ENCODE results near the gene NOL6.
"Not testable (repeated sequence)": the region's sequence is repeated elsewhere in the genome, so short reads cannot be mapped to it uniquely, and the experiment has no call there.

DNA sequence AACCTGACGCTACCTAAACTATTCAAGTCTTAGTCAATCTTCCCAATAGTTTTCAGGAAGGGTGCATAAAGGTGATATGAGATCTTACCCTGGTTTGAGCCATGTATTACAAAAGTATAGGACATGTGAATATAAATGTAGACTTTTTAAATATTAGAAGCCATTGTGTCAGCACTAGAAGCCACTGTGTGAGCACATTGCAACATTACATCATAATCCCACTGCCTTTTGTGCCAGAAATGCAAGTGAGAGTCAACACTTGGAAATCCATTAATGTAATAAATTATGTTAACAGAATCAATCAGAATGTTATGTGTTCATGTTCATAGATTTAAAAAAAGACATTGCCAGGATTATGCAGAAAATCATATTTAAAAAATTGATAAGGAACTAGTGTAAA is 42.7 kb upstream of the NOL6 start:
- TF ChIP-seq BACH2 (CRISPR knock-in tag; IDR thresholded peaks at IDR 0.05; ENCODE audit: borderline replicate concordance); ZFP3 (CRISPR knock-in tag; IDR thresholded peaks at IDR 0.05); PATZ1 (CRISPR knock-in tag; IDR thresholded peaks at IDR 0.05; ENCODE audit: borderline replicate concordance); RARB (CRISPR knock-in tag; IDR thresholded peaks at IDR 0.05); ARNTL (CRISPR knock-in tag; IDR thresholded peaks at IDR 0.05; ENCODE audit: borderline replicate concordance, low read depth); ZNF70 (CRISPR knock-in tag; IDR thresholded peaks at IDR 0.05); TCF4 (CRISPR knock-in tag; IDR thresholded peaks at IDR 0.05; ENCODE audit: borderline replicate concordance); POU6F1 (CRISPR knock-in tag; IDR thresholded peaks at IDR 0.05; ENCODE audit: borderline replicate concordance, low read depth); TOX (CRISPR knock-in tag; IDR thresholded peaks at IDR 0.05; ENCODE audit: borderline replicate concordance); ZNF565 (CRISPR knock-in tag; conservative IDR thresholded peaks at IDR 0.05; ENCODE audit: low read depth); ISL1 (CRISPR knock-in tag; IDR thresholded peaks at IDR 0.05); ZNF8 (CRISPR knock-in tag; IDR thresholded peaks at IDR 0.05): not testable (repeated sequence)

Data from SK-N-SH treated with all-trans-retinoic acid at 6 μM for 48 hours (cell line).